Hippocampal formation (tissue), 2 donors: ENCODE measurements around the gene CNNM3.
"Not testable (repeated sequence)": the region's sequence is repeated elsewhere in the genome, so short reads cannot be mapped to it uniquely, and the experiment has no call there.

Experiments
- DNase-seq, 2 donors: peaks; one replicate each; lab custom pipeline; 2025; lab: John Stamatoyannopoulos, UW

The CNNM3 gene

DNA sequence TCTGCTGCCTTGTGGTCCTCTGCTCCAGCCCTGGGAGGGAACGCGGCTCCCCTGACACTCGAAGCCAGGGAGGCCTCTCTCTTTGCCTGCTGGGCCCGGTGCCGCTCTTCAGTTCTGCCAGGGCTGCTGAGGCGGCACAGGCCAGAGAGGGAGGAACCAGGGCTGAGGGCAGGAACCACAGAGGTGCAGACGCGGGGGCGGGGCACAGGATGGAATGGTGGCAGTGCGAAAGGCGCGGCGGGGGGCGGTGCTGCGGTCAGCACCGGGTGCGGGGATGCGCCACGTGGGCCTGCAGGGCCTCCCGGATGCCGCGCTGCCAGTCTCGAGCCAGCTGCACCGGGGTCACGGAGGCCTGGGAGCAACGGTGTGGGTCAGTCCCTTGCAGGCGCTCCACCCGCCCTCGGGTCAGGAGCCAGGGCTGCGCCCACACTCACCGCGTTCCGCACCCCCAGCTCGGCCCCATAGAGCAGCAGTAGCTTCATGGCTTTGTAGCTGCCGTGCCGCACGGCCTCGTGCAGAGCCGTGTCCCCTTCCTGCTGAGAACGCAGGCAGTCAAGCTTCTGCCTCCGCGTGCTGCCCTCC lies 23.3 kb downstream of the CNNM3 start:
- no peak for DNase-seq

DNA sequence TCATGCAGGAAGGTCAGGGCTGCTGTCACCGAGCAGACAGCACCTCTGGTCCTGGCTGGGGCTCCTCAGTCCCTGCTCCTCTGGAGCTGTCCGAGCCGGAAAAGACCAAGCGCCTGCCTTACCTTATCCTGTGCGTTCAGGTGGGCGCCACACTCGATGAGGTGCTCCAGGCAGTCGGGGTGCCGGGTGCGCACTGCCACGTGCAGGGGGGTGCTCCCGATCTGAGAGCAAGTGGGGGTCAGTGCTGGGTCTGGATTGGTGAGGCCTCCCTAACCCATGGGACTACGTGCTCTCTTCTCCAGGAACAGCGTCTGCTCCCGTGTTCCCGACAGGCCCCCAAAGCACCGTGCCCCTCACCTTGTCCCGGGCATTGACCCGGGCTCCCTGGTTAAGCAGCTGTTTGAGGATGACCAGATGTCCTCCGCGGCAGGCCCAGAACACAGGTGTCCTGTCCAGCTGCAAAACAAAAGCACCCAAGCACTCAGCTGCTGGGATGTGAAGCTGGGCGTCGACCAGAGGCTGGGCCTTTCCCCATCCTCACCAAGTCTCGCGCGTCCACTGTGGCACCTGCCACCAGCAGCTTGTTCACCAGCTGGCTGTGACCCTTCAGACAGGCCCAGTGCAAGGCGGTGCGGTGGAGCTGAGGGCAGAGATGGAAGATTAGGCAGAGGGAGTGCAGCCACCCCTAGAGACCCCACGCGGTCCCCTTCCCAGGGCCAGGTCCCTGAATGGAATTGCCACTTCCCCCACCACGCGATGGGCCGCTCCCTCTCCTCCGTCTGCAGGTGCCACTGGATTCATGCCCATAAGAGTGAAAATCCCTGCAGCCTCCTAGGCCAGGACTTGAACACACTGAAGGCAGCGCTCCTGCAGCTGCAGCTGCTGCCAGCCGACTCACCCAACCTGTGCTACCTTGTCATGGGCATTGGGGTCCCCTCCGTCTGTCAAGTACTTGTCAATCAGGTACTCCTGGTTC lies 24.1 kb downstream of the CNNM3 start:
- no peak for DNase-seq

GRCh38 chr2:96841701-96842495 lies 25.8 kb downstream of the CNNM3 start:
- DNase-seq, result no peak

GRCh38 chr2:96842600-96842999 lies 26.5 kb downstream of the CNNM3 start:
- no peak for DNase-seq

DNA sequence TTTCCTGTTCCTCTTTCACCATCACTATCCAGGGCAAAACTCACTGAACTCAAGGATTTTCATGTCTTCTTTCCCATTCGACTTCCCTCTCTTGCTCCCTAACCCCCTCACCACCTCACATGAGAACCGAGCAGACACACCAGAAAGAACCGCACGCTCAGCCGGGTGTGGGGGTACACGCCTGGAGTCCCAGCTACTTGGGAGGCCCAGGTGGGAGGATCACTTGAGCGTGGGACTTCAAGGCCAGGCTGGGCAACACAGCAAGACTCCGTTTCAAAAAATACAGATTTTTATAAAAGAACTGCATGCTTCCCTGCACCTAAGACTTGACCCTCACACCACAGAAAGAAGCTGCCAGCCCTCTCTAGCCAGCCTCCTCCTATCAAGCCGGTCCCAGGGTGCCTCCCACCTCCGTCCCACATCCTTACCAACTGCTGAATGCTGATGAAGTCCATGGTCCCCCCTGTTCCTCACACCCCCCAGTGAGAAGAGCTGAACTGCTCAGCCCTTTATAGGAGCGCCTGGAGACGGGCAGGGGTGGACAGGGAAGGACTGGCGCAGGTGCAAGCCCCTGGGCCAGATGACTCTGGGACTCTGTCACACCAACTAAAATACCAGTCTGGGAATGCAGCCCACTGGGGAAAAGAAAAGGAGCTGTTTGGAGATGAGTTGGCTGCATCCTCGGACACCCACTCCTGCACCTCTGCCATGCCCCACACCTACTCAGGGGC lies 27.6 kb downstream of the CNNM3 start, which contains the start of gene ANKRD23:
Gene ANKRD23, minus strand, starts transcription at position 484 of the 731 bp plus-strand sequence. Its CDS starts 29 bp downstream, at position 455.
- no peak for DNase-seq

DNA sequence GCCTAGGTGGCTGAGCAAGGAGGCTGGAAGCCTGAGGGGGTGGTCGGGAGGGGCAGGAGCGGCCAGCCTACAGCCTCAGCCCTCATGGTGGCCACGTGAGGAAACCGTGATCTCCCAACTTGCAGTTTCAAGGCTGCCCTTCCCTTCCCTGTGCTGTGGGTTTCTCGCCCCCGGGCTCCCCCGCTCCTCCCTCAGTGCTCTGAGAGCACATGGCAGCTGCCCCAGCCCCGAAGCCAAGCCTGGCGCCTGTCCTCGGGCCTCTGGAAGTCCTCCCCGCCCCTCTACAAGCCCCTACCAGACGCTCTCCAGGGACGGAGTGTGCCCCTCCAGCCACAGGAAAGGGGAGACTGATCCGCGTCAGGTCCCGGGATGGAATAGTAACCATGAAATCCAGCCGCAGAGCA lies 28.3 kb downstream of the CNNM3 start:
- DNase-seq, result no peak

GRCh38 chr2:96846825-96847224 lies 30.8 kb downstream of the CNNM3 start:
- DNase-seq, result no peak

GRCh38 chr2:96847586-96847985 lies 31.5 kb downstream of the CNNM3 start:
- no peak for DNase-seq

GRCh38 chr2:96848264-96848663 lies 32.2 kb downstream of the CNNM3 start:
- no peak for DNase-seq

DNA sequence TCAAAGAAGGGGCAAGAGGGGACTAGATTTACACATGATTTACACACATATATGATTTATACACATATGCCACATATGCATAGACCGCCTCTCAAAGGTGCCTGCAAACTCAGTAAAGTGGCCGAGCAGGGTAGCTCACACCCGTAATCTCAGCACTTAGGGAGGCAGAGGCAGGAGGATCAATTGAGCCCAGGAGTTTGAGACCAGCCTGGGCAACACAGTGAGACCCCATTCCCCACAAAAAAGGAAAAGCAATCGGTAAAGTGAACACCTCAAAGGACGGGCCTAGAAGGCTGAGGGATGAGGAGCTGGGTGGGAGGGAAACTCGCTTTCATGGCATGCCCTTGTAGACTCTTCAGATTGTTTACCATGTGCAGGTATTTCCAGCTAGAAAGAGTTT lies 36.6 kb downstream of the CNNM3 start:
- no peak for DNase-seq

DNA sequence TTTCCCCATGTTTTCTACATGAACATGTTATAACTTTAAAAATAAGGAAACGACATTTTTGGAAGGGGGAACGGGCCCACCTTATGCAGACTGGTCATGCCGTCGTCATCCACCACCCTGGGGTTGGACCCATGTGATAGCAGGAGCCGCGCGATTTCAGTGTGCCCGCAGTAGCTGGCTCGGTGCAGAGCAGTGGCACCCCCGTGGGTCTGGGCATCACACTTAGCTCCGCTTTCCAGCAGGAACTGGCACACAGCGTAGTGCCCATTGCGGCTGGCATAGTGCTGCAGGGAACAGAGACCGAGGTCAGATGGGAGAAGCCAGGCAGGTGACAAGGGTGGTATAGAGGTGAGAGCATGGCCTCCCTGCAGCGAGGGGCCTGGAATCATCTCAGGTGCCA lies 37.3 kb downstream of the CNNM3 start:
- DNase-seq, result no peak

DNA sequence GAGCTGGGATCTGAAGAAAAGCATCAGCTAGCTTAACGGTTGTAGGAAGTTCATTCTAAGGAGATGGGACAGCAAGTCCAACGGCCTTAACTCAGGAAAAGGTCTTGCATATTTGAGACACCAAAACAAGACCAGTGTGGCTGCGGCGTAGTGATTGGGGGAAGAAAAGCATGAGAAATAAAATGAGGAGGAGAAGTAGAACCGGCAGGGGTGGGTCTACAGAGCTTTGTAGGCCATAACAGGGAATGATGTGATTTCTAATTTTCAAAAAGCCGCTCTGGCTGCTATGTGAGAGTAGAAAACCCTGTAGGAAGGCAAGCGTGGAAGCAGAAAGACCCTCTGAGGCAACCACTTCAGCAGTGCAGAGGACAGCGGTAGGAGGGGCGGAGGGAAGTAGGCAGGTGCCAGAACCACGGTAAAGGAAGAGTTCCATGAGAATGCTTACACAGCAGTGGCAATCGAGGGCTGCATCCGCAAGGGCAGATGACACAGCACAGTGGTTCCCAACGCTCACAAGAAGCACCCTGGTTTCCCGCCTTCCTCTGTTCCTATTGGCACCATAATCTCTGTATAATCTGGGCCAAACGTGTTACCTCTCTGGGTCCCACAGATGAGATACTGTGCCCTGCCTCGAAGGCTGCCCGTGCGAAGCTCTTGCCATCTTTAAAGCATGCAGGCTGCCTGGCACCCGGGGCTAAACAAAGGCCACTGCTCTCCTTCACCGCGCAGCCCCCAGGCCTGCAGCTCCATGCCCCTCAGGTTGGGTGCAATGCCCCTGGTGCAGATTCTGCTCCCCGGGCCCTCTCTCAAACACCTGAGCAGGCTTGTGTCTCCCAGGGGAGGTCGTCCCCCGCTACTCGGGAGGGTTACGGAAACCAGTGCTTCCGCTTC lies 41.0 kb downstream of the CNNM3 start:
- peak in 1 of 2 donors; percentile 16 for DNase-seq

GRCh38 chr2:96857667-96858372 lies 41.8 kb downstream of the CNNM3 start, which contains the start of gene ANKRD39:
ANKRD39 (minus strand) TSS chr2:96858016; CDS start chr2:96857987, 29 bp downstream.
- peak; percentile 97 to 99 for DNase-seq

- peak in 1 of 2 donors; percentile 33 for DNase-seq
Observed at GRCh38 chr2:96859099-96859649, 43.1 kb downstream of the CNNM3 start.

- peak in 1 of 2 donors; percentile 11 for DNase-seq
Observed at GRCh38 chr2:96859681-96860064, 43.6 kb downstream of the CNNM3 start.

DNA sequence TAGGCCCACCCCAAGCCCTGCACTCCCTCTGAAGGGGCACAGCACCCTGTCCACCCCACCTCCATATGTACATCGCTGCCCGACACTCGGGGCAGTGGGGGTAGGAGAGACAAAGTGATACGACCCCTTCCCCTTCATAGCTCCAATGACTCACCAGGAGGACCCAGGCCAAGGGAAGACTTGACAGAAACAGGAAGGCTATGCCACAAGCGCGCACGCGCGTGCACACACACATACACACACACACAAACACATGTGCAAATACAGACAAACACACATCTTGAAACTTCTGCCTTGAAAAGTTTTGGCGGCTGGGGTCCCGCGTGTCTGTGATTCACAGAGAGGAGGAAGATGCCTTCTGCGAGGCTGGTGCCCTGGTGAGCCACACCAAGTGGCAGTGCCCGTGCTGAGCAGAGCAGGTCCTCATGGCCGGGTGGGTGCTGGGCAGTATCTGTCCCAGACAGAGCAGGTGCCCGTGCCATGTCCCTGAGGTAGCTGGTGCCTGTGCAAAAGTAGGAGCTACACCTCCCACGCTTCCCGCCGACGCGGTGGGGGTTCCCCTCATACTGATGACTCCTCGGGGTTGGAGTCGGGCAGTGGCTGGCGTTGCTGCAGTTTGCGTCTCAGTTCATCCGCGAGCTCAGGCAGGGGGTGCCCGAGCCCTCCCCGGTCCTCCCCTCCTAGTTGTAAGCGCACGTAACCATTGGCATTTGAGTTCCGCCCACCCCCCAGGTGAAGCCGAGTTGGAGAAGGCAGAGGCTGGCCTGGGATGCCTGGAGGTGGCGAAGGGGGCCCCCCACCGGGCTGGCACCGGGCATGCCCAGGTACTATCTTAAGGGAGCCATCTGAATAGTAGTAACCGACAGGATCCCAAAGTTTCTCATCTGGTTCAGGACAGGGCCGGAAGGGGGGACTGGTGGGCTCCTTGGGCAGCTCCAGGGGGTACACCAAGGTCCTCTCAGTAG lies 44.3 kb downstream of the CNNM3 start:
- no peak for DNase-seq

DNA sequence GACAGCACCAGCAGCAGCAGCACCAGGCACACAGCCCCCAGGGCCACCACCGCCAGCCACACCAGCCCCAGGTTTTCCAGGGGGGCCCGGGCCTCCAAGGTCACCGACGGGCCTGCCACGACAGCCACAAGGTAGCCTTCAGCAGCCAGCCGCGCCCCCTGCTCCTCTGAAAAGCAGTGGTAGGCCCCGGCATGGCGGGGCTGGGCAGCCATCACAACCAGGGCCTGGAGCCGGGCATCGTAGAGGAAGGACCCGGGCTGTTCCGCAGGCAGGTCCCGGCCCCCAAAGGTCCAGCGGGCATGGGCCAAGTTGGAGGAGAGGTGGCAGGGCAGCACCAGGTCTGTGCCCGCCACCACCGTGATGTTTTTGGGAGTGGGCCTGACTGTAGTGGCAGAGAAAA lies 45.0 kb downstream of the CNNM3 start:
- no peak for DNase-seq

GRCh38 chr2:96863056-96863455 lies 47.0 kb downstream of the CNNM3 start:
- not testable (repeated sequence) for DNase-seq
